HL-60 (cell line): ENCODE results near the gene ROR2.

ENCODE experiments used
- CTCF ChIP-seq: IDR thresholded peaks from one replicate; pipeline ENCODE4 v1.5.1; 2011; ENCODE audit warnings: low read length, control low read depth, inconsistent platforms; ENCODE audit not compliant: insufficient read depth
- GABPA ChIP-seq: IDR thresholded peaks from 2 replicates; pipeline ENCODE4 v1.6.1; 2012; ENCODE audit warnings: low read depth
- POLR2AphosphoS5 ChIP-seq: IDR thresholded peaks from 2 replicates; pipeline ENCODE4 v1.6.1; 2012; ENCODE audit warnings: low read depth
- REST ChIP-seq: IDR thresholded peaks from 2 replicates; pipeline ENCODE4 v1.6.1; 2012; ENCODE audit warnings: low read depth; ENCODE audit not compliant: insufficient replicate concordance
- SPI1 ChIP-seq: IDR thresholded peaks from 2 replicates; pipeline ENCODE4 v1.6.1; 2012; ENCODE audit warnings: low read depth, mild to moderate bottlenecking, borderline replicate concordance

GRCh38 chr9:91825422-91825821 is 124.6 kb downstream of the ROR2 start:
- no peak for TF ChIP-seq CTCF
- no peak for TF ChIP-seq GABPA
- TF ChIP-seq REST: no peak
- TF ChIP-seq POLR2AphosphoS5: no peak
- TF ChIP-seq SPI1: no peak
